Activated T-cell treated with anti-CD3 and anti-CD28 coated beads, Interleukin-2, amount 50 U/mL, for 24 hours (primary cell): ENCODE data around the gene LRRC36.
A peak's percentile ranks its signal among the peaks of the same experiment; 100 is the strongest.

Experiments used
- DNase-seq: peaks from one replicate; pipeline ENCODE4 v3.0.0-alpha.2; 2020
- H3K27ac Mint-ChIP-seq: 2 replicates; pipeline ENCODE4 v1.8.0; 2020; ENCODE audit warnings: mild to moderate bottlenecking, mixed read lengths
- H3K27me3 Mint-ChIP-seq: 2 replicates; pipeline ENCODE4 v1.8.0; 2020; ENCODE audit warnings: mixed read lengths
- H3K36me3 Mint-ChIP-seq: 2 replicates; pipeline ENCODE4 v1.8.0; 2020; ENCODE audit warnings: low read depth, mixed read lengths
- H3K4me1 Mint-ChIP-seq: 2 replicates; pipeline ENCODE4 v1.8.0; 2020; ENCODE audit warnings: low read depth, mixed read lengths
- H3K4me3 Mint-ChIP-seq: 2 replicates; pipeline ENCODE4 v1.8.0; 2020; ENCODE audit warnings: mild to moderate bottlenecking, moderate library complexity, mixed read lengths
- H3K9me3 Mint-ChIP-seq: 2 replicates; pipeline ENCODE4 v1.8.0; 2020; ENCODE audit warnings: mixed read lengths

LRRC36 gene

GRCh38 chr16:67326472-67327309 is at the start of gene LRRC36, which contains the start of gene KCTD19:
Gene LRRC36 (plus strand): TSS chr16:67326815. CDS start chr16:67326863, 48 bp downstream.
Gene KCTD19 (minus strand): TSS chr16:67326741. CDS start chr16:67326707, 34 bp downstream.
- peak within 1 kb of the TSS; percentile 48 for H3K27ac Mint-ChIP-seq
- H3K27me3 Mint-ChIP-seq = peaks cover 39% of the 10 kb centered on the region
- no peaks in the 10 kb centered on the region for H3K36me3 Mint-ChIP-seq
- no peaks in the 10 kb centered on the region for H3K9me3 Mint-ChIP-seq
- H3K4me1 Mint-ChIP-seq = peaks cover 10% of the 10 kb centered on the region
- H3K4me3 Mint-ChIP-seq = peak within 1 kb of the TSS; percentile 81
- peak; percentile 79 for DNase-seq

- H3K36me3 Mint-ChIP-seq = peaks cover 38% of the 10 kb centered on the region
- H3K4me1 Mint-ChIP-seq = peaks cover 27% of the 10 kb centered on the region
- H3K9me3 Mint-ChIP-seq = no peaks in the 10 kb centered on the region
- H3K27ac Mint-ChIP-seq = peak overlapping the region; percentile 90
- DNase-seq = no peak
- H3K27me3 Mint-ChIP-seq = no peaks in the 10 kb centered on the region
- peak overlapping the region; percentile 89 for H3K4me3 Mint-ChIP-seq
Observed at GRCh38 chr16:67277294-67277998, 49.2 kb upstream of the LRRC36 start.

GRCh38 chr16:67277999-67278772 is 48.4 kb upstream of the LRRC36 start:
- Mint-ChIP-seq H3K4me1 (peaks cover 27% of the 10 kb centered on the region), H3K36me3 (peaks cover 44% of the 10 kb centered on the region), H3K27ac (peak overlapping the region; percentile 93), H3K27me3 (no peaks in the 10 kb centered on the region), H3K9me3 (no peaks in the 10 kb centered on the region), H3K4me3 (peak overlapping the region; percentile 89)
- no peak for DNase-seq

GRCh38 chr16:67278773-67279295 is 47.8 kb upstream of the LRRC36 start:
- Mint-ChIP-seq H3K9me3 (no peaks in the 10 kb centered on the region), H3K27ac (peak overlapping the region; percentile 93), H3K36me3 (peaks cover 47% of the 10 kb centered on the region), H3K4me1 (peaks cover 27% of the 10 kb centered on the region), H3K27me3 (no peaks in the 10 kb centered on the region), H3K4me3 (peak overlapping the region; percentile 89)
- DNase-seq = no peak

GRCh38 chr16:67279296-67280089 is 47.1 kb upstream of the LRRC36 start, which contains the start of gene PLEKHG4:
Gene PLEKHG4 (plus strand): TSS chr16:67279532. CDS start chr16:67280045, 513 bp downstream.
- Mint-ChIP-seq H3K4me1 (peaks cover 27% of the 10 kb centered on the region), H3K36me3 (peaks cover 47% of the 10 kb centered on the region), H3K4me3 (peak within 1 kb of the TSS; percentile 89), H3K27me3 (no peaks in the 10 kb centered on the region), H3K27ac (peak within 1 kb of the TSS; percentile 93), H3K9me3 (no peaks in the 10 kb centered on the region)
- DNase-seq = peak; percentile 91

GRCh38 chr16:67280090-67281015 is 46.3 kb upstream of the LRRC36 start:
- peaks cover 47% of the 10 kb centered on the region for H3K36me3 Mint-ChIP-seq

GRCh38 chr16:67281536-67282446 is 44.8 kb upstream of the LRRC36 start:
- no peaks in the 10 kb centered on the region for H3K27me3 Mint-ChIP-seq
- peaks cover 18% of the 10 kb centered on the region for H3K4me1 Mint-ChIP-seq
- H3K4me3 Mint-ChIP-seq = no peak overlapping the region
- no peak for DNase-seq
- no peaks in the 10 kb centered on the region for H3K9me3 Mint-ChIP-seq
- H3K27ac Mint-ChIP-seq = no peak overlapping the region
- H3K36me3 Mint-ChIP-seq = peaks cover 42% of the 10 kb centered on the region

More at GRCh38 chr16:67280090-67281015, 46.3 kb upstream of the LRRC36 start:
- Mint-ChIP-seq H3K9me3 (no peaks in the 10 kb centered on the region), H3K4me1 (peaks cover 25% of the 10 kb centered on the region), H3K27me3 (no peaks in the 10 kb centered on the region), H3K4me3 (peak overlapping the region; percentile 59), H3K27ac (peak overlapping the region; percentile 64)
- DNase-seq = no peak

- H3K9me3 Mint-ChIP-seq = no peaks in the 10 kb centered on the region
- no peak overlapping the region for H3K4me3 Mint-ChIP-seq
- H3K27ac Mint-ChIP-seq = no peak overlapping the region
- DNase-seq = no peak
- H3K36me3 Mint-ChIP-seq = peaks cover 43% of the 10 kb centered on the region
- no peaks in the 10 kb centered on the region for H3K27me3 Mint-ChIP-seq
- peaks cover 13% of the 10 kb centered on the region for H3K4me1 Mint-ChIP-seq
Observed at GRCh38 chr16:67282447-67282805, 44.2 kb upstream of the LRRC36 start.

GRCh38 chr16:67283039-67283825 is 43.4 kb upstream of the LRRC36 start:
- Mint-ChIP-seq H3K9me3 (no peaks in the 10 kb centered on the region), H3K27ac (no peak overlapping the region), H3K27me3 (no peaks in the 10 kb centered on the region), H3K4me1 (peaks cover 8% of the 10 kb centered on the region), H3K4me3 (no peak overlapping the region), H3K36me3 (peaks cover 41% of the 10 kb centered on the region)
- no peak for DNase-seq

GRCh38 chr16:67283826-67284555 is 42.6 kb upstream of the LRRC36 start:
- peaks cover 35% of the 10 kb centered on the region for H3K36me3 Mint-ChIP-seq
- no peak overlapping the region for H3K4me3 Mint-ChIP-seq
- no peak overlapping the region for H3K27ac Mint-ChIP-seq
- H3K27me3 Mint-ChIP-seq = no peaks in the 10 kb centered on the region
- peaks cover 5% of the 10 kb centered on the region for H3K4me1 Mint-ChIP-seq
- no peaks in the 10 kb centered on the region for H3K9me3 Mint-ChIP-seq
- DNase-seq = no peak
